HPDE6-E6E7 (cell line): Measurements from ENCODE around the gene HDAC10.

Source experiments
- DNase-seq: peaks from one replicate; pipeline ENCODE4 v3.0.0; 2011; ENCODE audit warnings: missing footprints; ENCODE audit errors: extremely low spot score

Gene HDAC10

GRCh38 chr22:50250555-50251476 lies at the start of gene HDAC10:
Gene HDAC10 (minus strand): TSS chr22:50251265. CDS start chr22:50251032, 233 bp downstream.
- no peak for DNase-seq

DNA sequence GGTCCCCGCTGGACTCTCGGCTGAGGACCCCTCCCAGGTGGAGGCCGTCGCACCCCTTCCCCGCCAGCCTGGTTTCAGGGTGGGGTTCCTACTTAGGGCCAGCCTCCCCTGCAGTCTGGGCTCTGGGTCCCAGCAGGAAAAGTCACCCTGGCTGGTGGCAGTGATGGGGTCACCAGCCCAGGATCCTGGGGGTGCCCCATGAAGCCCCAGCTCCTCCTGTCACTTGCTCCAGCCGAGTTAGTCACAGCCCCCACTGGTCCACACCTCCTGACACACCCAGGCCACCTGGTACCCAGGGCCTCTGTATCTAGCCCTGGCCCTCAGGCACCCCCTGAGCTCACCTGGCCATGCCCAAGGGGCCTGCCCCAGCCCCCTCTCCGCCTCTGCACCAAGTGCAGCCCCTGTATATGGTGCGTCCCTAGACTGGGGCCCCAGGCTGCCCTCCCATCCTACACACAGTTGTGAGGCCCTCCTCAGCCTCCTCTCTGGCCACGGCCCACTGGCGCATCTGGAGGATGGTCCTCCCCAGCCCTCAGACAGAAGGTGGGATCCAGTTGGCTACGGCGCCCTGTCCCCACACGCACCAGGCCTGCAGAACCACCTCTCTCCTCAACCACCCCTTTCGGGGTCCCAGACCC lies 49.7 kb upstream of the HDAC10 start:
- DNase-seq = no peak

DNA sequence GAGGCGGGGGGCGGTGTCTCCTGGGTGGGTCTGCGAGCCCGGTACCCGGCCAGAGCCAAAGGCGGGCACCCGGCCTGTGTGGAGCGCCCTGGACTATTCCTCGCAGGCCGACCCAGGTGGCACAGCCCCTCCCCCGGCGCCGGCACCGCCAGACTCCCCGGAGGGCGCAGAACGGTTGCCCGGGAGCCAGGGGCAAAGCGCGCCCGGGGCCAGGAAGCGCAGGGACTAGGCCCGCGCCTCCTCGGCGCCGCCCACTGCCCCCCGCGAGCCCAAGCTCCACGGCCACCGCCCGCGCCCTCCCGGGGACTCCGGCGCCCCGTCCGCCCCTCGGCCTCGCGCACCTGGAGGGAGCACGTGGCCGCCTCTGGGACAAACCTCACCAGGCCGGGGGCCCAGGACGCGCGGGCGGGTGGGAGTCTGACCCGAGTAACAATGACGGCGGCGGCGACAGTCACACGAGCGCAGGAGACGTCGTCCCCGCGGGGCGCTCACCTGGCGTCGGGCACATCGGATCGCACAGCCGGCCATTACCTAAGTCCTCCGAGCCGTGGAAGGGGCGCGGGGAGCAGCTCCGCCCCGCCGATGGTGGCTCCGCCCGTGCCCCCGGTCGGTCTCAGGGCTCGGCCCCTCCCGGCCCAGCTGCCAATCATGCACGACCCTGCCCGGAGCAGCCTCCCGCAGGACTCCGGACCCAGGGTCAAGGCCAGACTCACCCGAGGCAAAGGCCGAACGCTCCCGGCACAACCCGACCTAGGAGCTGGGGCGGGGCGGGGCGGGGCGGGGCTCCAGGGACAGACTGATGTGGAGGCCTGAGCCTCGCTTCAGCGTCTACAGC lies 48.9 kb upstream of the HDAC10 start:
- DNase-seq = no peak

- DNase-seq = no peak
Observed at GRCh38 chr22:50298937-50299784, 48.1 kb upstream of the HDAC10 start.

DNA sequence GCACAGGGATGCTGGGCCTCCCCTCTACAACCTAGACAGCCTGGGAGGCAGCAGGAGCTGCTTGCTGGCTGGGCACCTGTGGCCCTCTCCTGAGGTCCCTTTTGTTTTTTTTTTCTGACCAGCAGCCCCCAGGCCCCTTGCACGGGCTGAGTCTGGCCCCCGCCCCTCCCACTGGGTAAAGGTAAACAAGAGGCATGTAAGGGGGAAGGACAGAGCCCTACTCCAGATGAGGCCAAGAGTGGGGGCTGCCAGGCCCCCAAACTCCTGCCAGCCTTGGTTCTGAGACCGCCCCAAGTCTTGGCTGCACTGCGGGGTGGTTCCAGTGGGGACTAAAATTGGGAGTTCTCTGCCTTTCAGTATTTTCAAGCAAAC lies 47.2 kb upstream of the HDAC10 start:
- no peak for DNase-seq

- DNase-seq = no peak
Observed at GRCh38 chr22:50297510-50298265, 46.6 kb upstream of the HDAC10 start.

- no peak for DNase-seq
Observed at GRCh38 chr22:50296658-50297490, 45.8 kb upstream of the HDAC10 start.

- no peak for DNase-seq
Observed at GRCh38 chr22:50294319-50294656, 43.2 kb upstream of the HDAC10 start.

DNA sequence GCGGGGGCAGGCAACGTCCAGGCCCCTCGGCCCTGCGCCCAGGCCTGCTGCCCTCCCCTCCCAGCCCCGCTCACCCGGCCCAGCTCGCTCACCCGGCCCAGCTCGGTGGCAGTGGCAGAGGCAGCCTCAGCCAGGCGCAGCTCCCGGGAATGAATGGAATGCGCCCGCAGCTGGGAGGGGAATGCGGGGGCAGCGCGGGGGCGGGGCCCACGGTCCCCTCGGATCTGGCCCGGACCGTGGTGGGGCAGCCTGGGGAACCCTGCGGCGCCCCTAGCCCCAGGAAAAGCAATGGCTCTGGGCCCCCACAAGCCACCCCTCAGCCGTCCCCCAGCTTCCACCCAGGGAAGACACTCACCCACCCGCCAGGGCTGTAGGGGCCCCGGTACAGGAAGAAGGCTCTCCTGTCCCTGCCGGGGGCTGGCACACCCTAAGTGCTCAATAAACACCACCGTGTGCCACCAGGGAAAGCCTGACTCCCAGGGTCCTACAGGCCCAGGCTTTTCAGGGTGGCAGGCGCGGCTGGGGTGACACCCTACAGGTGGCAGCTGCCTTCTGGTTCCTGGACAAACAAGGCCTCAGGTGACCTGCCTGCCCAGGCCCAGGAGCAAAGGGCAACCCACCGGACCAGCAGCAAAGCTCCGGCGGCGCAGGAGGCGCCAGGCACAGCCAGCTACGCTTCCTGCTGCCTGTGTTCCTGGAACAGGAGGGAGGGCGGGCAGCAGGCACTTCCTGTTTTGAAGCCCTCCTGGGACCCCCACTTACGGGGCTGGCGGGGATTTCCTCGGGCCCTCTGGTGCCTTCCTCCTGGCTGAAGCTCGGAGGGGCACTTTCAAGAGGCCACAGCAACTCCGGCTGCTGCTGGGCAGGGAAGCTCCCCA lies 42.6 kb upstream of the HDAC10 start:
- DNase-seq = no peak

DNA sequence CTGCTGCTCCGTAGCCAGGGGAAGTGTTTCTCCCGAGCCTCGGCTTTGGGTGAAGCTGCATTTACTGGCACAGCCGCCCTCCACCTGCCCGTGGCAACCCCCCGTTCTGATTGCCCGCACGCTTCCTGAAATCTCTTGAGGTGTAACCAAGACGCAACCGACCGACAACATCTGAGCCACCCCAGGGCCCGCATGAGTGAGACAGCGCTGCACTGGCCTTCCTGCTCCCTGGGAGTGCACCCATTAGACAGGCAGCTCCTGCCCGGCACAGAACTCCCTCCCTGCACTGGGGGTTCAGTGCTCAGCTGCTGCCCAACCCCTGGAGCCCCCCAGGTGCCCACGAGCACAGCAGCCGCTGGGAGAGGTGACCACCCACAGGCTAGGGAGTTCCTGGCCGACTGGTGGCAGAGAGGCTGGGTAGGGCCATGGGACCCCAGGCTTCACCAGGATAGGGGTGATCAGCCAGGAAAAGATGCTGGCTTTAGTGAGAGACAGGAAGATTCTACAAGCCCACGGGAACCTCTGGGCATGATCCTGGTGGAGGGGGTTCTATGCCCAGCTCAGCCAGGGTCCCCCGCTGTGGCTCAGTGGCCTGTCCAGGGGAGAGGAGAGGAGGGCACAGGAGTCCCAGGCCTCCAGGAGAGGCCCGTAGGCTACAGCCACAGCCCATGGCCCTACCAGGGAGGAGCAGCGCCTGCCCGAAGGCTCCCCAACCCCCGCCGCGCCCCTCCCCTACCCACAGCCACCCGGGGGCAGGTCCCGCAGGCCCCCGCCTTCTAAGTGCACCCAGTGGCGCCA lies 41.8 kb upstream of the HDAC10 start:
- no peak for DNase-seq

- DNase-seq = no peak
Observed at GRCh38 chr22:50289942-50290630, 39.0 kb upstream of the HDAC10 start.

- DNase-seq = no peak
Observed at GRCh38 chr22:50289151-50289941, 38.3 kb upstream of the HDAC10 start.

DNA sequence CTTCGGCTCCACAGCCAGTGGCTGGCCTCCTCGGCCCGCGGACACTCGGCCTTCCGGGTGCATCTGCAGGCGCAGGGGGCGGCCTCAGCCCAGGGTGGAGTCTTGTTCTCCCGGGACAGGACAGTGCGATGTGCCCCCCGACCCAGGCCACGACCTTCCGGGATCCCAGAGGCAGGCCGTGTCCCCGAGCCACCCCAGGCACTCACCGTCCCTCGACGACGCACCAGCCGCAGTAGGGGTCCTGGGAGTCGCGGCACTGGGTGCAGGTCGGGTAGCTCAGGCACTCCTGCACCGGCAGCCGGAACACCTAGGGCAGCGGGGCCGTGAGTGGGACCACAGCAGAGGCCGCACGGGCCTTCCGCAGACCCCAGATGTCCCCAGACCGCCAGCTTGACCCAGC lies 36.7 kb upstream of the HDAC10 start:
- DNase-seq = no peak

- no peak for DNase-seq
Observed at GRCh38 chr22:50286701-50287318, 35.7 kb upstream of the HDAC10 start.

DNA sequence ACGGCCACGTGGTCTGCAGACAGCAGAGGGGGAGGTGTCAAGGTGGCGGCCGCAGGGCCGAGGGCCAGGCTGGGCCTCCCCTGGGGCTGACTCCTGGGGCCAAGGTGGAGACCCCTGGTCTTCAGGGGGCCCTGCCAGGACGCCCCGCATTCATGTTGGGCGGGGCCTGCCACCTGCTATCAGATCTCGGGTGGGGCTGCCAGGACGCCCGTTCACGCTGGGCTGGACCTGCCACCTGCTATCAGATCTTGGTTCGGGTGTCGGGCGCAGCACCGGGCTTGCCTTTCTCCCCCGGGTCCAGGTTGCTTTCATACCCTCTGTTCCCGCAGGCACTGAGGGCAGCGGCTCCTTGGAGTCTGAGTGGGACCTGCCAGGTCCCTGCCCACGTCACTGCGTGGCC lies 35.2 kb upstream of the HDAC10 start:
- DNase-seq = no peak

GRCh38 chr22:50285568-50286229 lies 34.6 kb upstream of the HDAC10 start:
- no peak for DNase-seq
